Caco-2 (cell line): Measurements from ENCODE around the gene TMEM69. TPM values are rescaled to one million over a fixed set of nuclear protein-coding genes. Genes with fewer than 3 reads are reported as not detected.

ENCODE experiments used
- BruUV-seq: library from RNA; stranded (reverse); fragments of 400-500 nt; replicated peaks from 2 replicates; lab custom pipeline; 2021; lab: Mats Ljungman, UMichigan
- CTCF ChIA-PET: fragments of 300-600 bp; sonication (Branson Sonifier 250); formaldehyde crosslinking; loops from one replicate; lab custom pipeline; 2022; ENCODE audit warnings: antibody characterized with exemption; lab: Charles Lee
- POLR2A ChIA-PET: fragments of 300-600 bp; sonication (Branson Sonifier 250); formaldehyde crosslinking; loops from one replicate; lab custom pipeline; 2022; ENCODE audit warnings: antibody characterized with exemption; lab: Charles Lee
- DNase-seq, 2 experiments: peaks; one replicate each; pipeline versions ENCODE4 v3.0.0 to v3.0.0-alpha.2; 2020 to 2022
- H3K27me3 ChIP-seq: replicated peaks from 2 replicates; pipeline ENCODE4 v1.6.0; 2011; ENCODE audit warnings: low read length; ENCODE audit not compliant: control insufficient read depth, insufficient read depth
- H3K36me3 ChIP-seq: 2 replicates; pipeline ENCODE4 v1.5.1; 2011; ENCODE audit warnings: low read length; ENCODE audit not compliant: control insufficient read depth, insufficient read depth
- H3K4me1 ChIP-seq: fragments of 250-450 bp; sonication (Bioruptor Pico); 2 replicates; pipeline ENCODE4 v1.5.1; 2020; ENCODE audit warnings: mild to moderate bottlenecking
- H3K4me3 ChIP-seq: 2 replicates; pipeline ENCODE4 v1.5.1; 2011; ENCODE audit warnings: low read depth, mild to moderate bottlenecking, control low read depth, low read length
- H3K9me3 ChIP-seq: fragments of 250-450 bp; sonication (Bioruptor Pico); 2 replicates; pipeline ENCODE4 v1.5.1; 2020; ENCODE audit warnings: mild to moderate bottlenecking, moderate library complexity
- H3K27ac Mint-ChIP-seq: one replicate; pipeline ENCODE4 v1.8.0; 2022; ENCODE audit warnings: mixed read lengths; ENCODE audit not compliant: unreplicated experiment
- H3K27me3 Mint-ChIP-seq: one replicate; pipeline ENCODE4 v1.8.0; 2022; ENCODE audit warnings: mixed read lengths; ENCODE audit not compliant: insufficient read depth, unreplicated experiment
- H3K36me3 Mint-ChIP-seq: one replicate; pipeline ENCODE4 v1.8.0; 2022; ENCODE audit warnings: mild to moderate bottlenecking, mixed read lengths; ENCODE audit not compliant: insufficient read depth, unreplicated experiment
- H3K4me1 Mint-ChIP-seq: one replicate; pipeline ENCODE4 v1.8.0; 2022; ENCODE audit warnings: low read depth, mixed read lengths; ENCODE audit not compliant: unreplicated experiment
- H3K4me3 Mint-ChIP-seq: one replicate; pipeline ENCODE4 v1.8.0; 2022; ENCODE audit warnings: mild to moderate bottlenecking, moderate library complexity, mixed read lengths; ENCODE audit not compliant: unreplicated experiment
- H3K9me3 Mint-ChIP-seq: one replicate; pipeline ENCODE4 v1.8.0; 2022; ENCODE audit warnings: mixed read lengths; ENCODE audit not compliant: unreplicated experiment
- CTCF ChIP-seq, 2 experiments: fragments of 200-600 bp in 1 of 2; IDR thresholded peaks; 1 replicate in 1 of 2; 2 replicates in 1 of 2; pipeline versions ENCODE4 v1.5.1 to v1.8.0; 2011 to 2022; ENCODE audit warnings: antibody characterized with exemption in 1 of 2, control low read depth in 1 of 2, inconsistent platforms in 1 of 2, low read depth in 1 of 2, low read length in 1 of 2, mild to moderate bottlenecking in 1 of 2, moderate library complexity in 1 of 2; ENCODE audit not compliant: insufficient read depth in 1 of 2, severe bottlenecking in 1 of 2, unreplicated experiment in 1 of 2
- intact Hi-C: fragments of 100-400 bp; cut with micrococcal nuclease; formaldehyde crosslinking; loops from one replicate; pipeline ENCODE4 v1.10.0; 2022; ENCODE audit not compliant: unreplicated experiment
- total RNA-seq: library from RNA; stranded (reverse); gene quantifications from 2 replicates; pipeline ENCODE4 v1.2.3, GENCODE V29; 2022

TMEM69 gene
- total RNA-seq, 1 experiment from 2014 or later, result 21.5 TPM

- ChIA-PET POLR2A (interaction anchor here (0.7 kb wide), 1 partner anchor 696 kb away, joined by 3 read pairs; no protein-coding TSS in a partner anchor), CTCF (no interaction called here)
- Mint-ChIP-seq H3K36me3 (peaks cover 49% of the 10 kb centered on the region), H3K27me3 (no peaks in the 10 kb centered on the region), H3K4me1 (peaks cover 7% of the 10 kb centered on the region), H3K27ac (no peak overlapping the region), H3K4me3 (no peak overlapping the region), H3K9me3 (no peaks in the 10 kb centered on the region)
- Histone ChIP-seq H3K4me1 (no peaks in the 10 kb centered on the region), H3K4me3 (no peak overlapping the region), H3K27me3 (no peaks in the 10 kb centered on the region), H3K9me3 (no peaks in the 10 kb centered on the region), H3K36me3 (no peaks in the 10 kb centered on the region; the same call in 1 of the 2 replicates)
- no TSS peak for BruUV-seq
- no peak for DNase-seq
- intact Hi-C loops, result no loop called here
- TF ChIP-seq CTCF (IDR thresholded peaks at IDR 0.05; ENCODE audit: insufficient read depth in 1 of 2, low read depth in 1 of 2, low read length in 1 of 2, severe bottlenecking in 1 of 2, unreplicated experiment in 1 of 2), result no peak
Measured at GRCh38 chr1:45647248-45648021, 40.5 kb upstream of the TMEM69 start.

GRCh38 chr1:45654540-45655280 is 33.3 kb upstream of the TMEM69 start:
- Mint-ChIP-seq H3K36me3 (peaks cover 66% of the 10 kb centered on the region), H3K4me1 (peaks cover 7% of the 10 kb centered on the region), H3K27ac (no peak overlapping the region), H3K4me3 (no peak overlapping the region), H3K9me3 (no peaks in the 10 kb centered on the region), H3K27me3 (no peaks in the 10 kb centered on the region)
- Histone ChIP-seq H3K4me1 (peaks cover 7% of the 10 kb centered on the region; the same call in 1 of the 2 replicates), H3K9me3 (no peaks in the 10 kb centered on the region), H3K36me3 (peaks cover 1% of the 10 kb centered on the region; the same call in 1 of the 2 replicates), H3K27me3 (no peaks in the 10 kb centered on the region), H3K4me3 (no peak overlapping the region)
- CTCF ChIA-PET, result no interaction called here
- no peak for TF ChIP-seq CTCF (IDR thresholded peaks at IDR 0.05; ENCODE audit: insufficient read depth in 1 of 2, low read depth in 1 of 2, low read length in 1 of 2, severe bottlenecking in 1 of 2, unreplicated experiment in 1 of 2)
- intact Hi-C loops, result no loop called here
- POLR2A ChIA-PET, result no interaction called here
- BruUV-seq, result no TSS peak
- DNase-seq, result no peak

- BruUV-seq, result no TSS peak
- no peak for DNase-seq
- Mint-ChIP-seq H3K27ac (no peak overlapping the region), H3K4me1 (peaks cover 7% of the 10 kb centered on the region), H3K9me3 (no peaks in the 10 kb centered on the region), H3K27me3 (no peaks in the 10 kb centered on the region), H3K4me3 (no peak overlapping the region), H3K36me3 (peaks cover 57% of the 10 kb centered on the region)
- Histone ChIP-seq H3K36me3 (peaks cover 1% of the 10 kb centered on the region; the same call in 1 of the 2 replicates), H3K4me1 (peaks cover 7% of the 10 kb centered on the region; the same call in 1 of the 2 replicates), H3K27me3 (no peaks in the 10 kb centered on the region), H3K4me3 (no peak overlapping the region), H3K9me3 (no peaks in the 10 kb centered on the region)
- ChIA-PET POLR2A (no interaction called here), CTCF (interaction anchor here (1.0 kb wide), 1 partner anchor 32 kb away, joined by 4 read pairs; no protein-coding TSS in a partner anchor)
- intact Hi-C loops, result no loop called here
- TF ChIP-seq CTCF (IDR thresholded peaks at IDR 0.05; ENCODE audit: insufficient read depth in 1 of 2, low read depth in 1 of 2, low read length in 1 of 2, severe bottlenecking in 1 of 2, unreplicated experiment in 1 of 2), result no peak
Measured at GRCh38 chr1:45656573-45657226, 31.3 kb upstream of the TMEM69 start.
